GM12878 (cell line): Measurements from ENCODE around the gene DPM1. TPM values are rescaled to one million over a fixed set of nuclear protein-coding genes. Genes with fewer than 3 reads are reported as not detected.

Experiments
- ATAC-seq: fragments of 200-7000 bp; cut with Tn5 transposase; 3 replicates; pipeline ENCODE4 v1.9.1; 2020; ENCODE audit warnings: mild to moderate bottlenecking, moderate library complexity
- BruUV-seq: library from RNA; stranded (reverse); fragments of 400-500 nt; replicated peaks from 2 replicates; lab custom pipeline; 2021; lab: Mats Ljungman, UMichigan
- CTCF ChIA-PET: fragments of 300-600 bp; sonication (Branson Sonifier 250); formaldehyde crosslinking; extraction: SDS; loops from one replicate; lab custom pipeline; 2021; ENCODE audit warnings: inconsistent platforms; lab: Yijun Ruan, JAX
- POLR2A ChIA-PET: fragments of 350-600 bp; formaldehyde crosslinking; extraction: SDS; loops from one replicate; lab custom pipeline; 2021; ENCODE audit warnings: inconsistent platforms; lab: Charles Lee
- RAD21 ChIA-PET: fragments of 300-600 bp; sonication (Branson Sonifier 250); formaldehyde crosslinking; loops from one replicate; lab custom pipeline; 2023; ENCODE audit warnings: antibody characterized with exemption; ENCODE audit not compliant: unreplicated experiment; lab: Charles Lee
- SMC1A ChIA-PET: fragments of 300-600 bp; sonication (Branson Sonifier 250); formaldehyde crosslinking; loops from one replicate; lab custom pipeline; 2023; ENCODE audit not compliant: unreplicated experiment, uncharacterized antibody; lab: Charles Lee
- DNase-seq: peaks from one replicate; pipeline ENCODE4 v3.0.0-alpha.2; 2011; ENCODE audit warnings: low read depth, low spot score
- FAIRE-seq: peaks from 3 replicates; lab custom pipeline; 2011; peaks lifted over from hg19 to GRCh38; lab: Jason Lieb, UNC
- H2AFZ ChIP-seq: 2 replicates; pipeline ENCODE4 v1.6.0; 2011; ENCODE audit warnings: low read depth, low read length, control low read depth; ENCODE audit not compliant: control insufficient read depth
- H3K27ac ChIP-seq: 2 replicates; pipeline ENCODE4 v1.5.1; 2011; ENCODE audit warnings: control low read depth; ENCODE audit not compliant: control insufficient read depth, insufficient read depth
- H3K27me3 ChIP-seq, 2 experiments: replicated peaks in 1 of 2; 2 replicates each; pipeline versions ENCODE4 v1.6.0 to v1.6.1; 2011; ENCODE audit warnings: low read length in 1 of 2; ENCODE audit not compliant: control insufficient read depth in 2 of 2, insufficient read depth in 2 of 2
- H3K36me3 ChIP-seq, 2 experiments: 2 replicates each; pipeline ENCODE4 v1.5.1; 2011; ENCODE audit warnings: low read length in 1 of 2; ENCODE audit not compliant: control insufficient read depth in 2 of 2, insufficient read depth in 2 of 2
- H3K4me1 ChIP-seq: 2 replicates; pipeline ENCODE4 v1.6.1; 2011; ENCODE audit warnings: mild to moderate bottlenecking, low read length, moderate library complexity, mixed read lengths; ENCODE audit not compliant: control insufficient read depth, insufficient read depth
- H3K4me2 ChIP-seq: 2 replicates; pipeline ENCODE4 v1.6.0; 2011; ENCODE audit warnings: control low read depth; ENCODE audit not compliant: control insufficient read depth, insufficient read depth
- H3K4me3 ChIP-seq: fragments of 200-600 bp; sonication (generic); 2 replicates; pipeline ENCODE4 v1.5.1; 2016
- H3K79me2 ChIP-seq: 2 replicates; pipeline ENCODE4 v1.6.0; 2011; ENCODE audit warnings: low read length; ENCODE audit not compliant: control insufficient read depth, insufficient read depth
- H3K9ac ChIP-seq: 2 replicates; pipeline ENCODE4 v1.8.0; 2011; ENCODE audit warnings: low read length, control low read depth, mixed read lengths; ENCODE audit not compliant: control insufficient read depth, insufficient read depth
- H3K9me3 ChIP-seq: replicated peaks from 3 replicates; pipeline ENCODE4 v1.5.1; 2011; ENCODE audit warnings: mild to moderate bottlenecking, low read length; ENCODE audit not compliant: control insufficient read depth, insufficient read depth
- H4K20me1 ChIP-seq: 2 replicates; pipeline ENCODE4 v1.6.0; 2011; ENCODE audit not compliant: control insufficient read depth, insufficient read depth
- CHD1 ChIP-seq: IDR thresholded peaks from 2 replicates; pipeline ENCODE4 v1.6.1; 2012; ENCODE audit warnings: low read depth, low read length, improper control_type of control experiment
- IKZF1 ChIP-seq: fragments of 450-650 bp; conservative IDR thresholded peaks from 2 replicates; pipeline ENCODE4 v1.6.1; 2017; ENCODE audit warnings: antibody characterized with exemption, mild to moderate bottlenecking
- POLR2AphosphoS5 ChIP-seq: IDR thresholded peaks from 2 replicates; pipeline ENCODE4 v1.6.1; 2011; ENCODE audit warnings: mild to moderate bottlenecking, low read length, inconsistent platforms
- POU2F2 ChIP-seq: IDR thresholded peaks from 3 replicates; pipeline ENCODE4 v1.6.1; 2011; ENCODE audit warnings: low read depth, mild to moderate bottlenecking, low read length, borderline replicate concordance
- SIX5 ChIP-seq: IDR thresholded peaks from 2 replicates; pipeline ENCODE4 v1.6.1; 2011; ENCODE audit warnings: mild to moderate bottlenecking, low read depth, low read length, moderate library complexity; ENCODE audit not compliant: severe bottlenecking
- SMAD1 ChIP-seq: fragments of 450-650 bp; IDR thresholded peaks from 2 replicates; pipeline ENCODE4 v1.6.1; 2018; ENCODE audit warnings: mild to moderate bottlenecking, low read depth; ENCODE audit not compliant: partially characterized antibody
- SMAD5 ChIP-seq: IDR thresholded peaks from 2 replicates; pipeline ENCODE4 v1.6.1; 2016; ENCODE audit warnings: antibody characterized with exemption, low read depth
- SP1 ChIP-seq: IDR thresholded peaks from one replicate; pipeline ENCODE4 v1.6.1; 2011; ENCODE audit warnings: low read depth, low read length
- SREBF2 ChIP-seq: IDR thresholded peaks from 2 replicates; pipeline ENCODE4 v1.6.1; 2012; ENCODE audit warnings: mild to moderate bottlenecking, low read length
- TCF7 ChIP-seq: IDR thresholded peaks from 2 replicates; pipeline ENCODE4 v1.6.1; 2014; ENCODE audit warnings: antibody characterized with exemption, borderline replicate concordance
- WRNIP1 ChIP-seq: IDR thresholded peaks from 2 replicates; pipeline ENCODE4 v1.6.1; 2011; ENCODE audit warnings: low read depth, low read length, improper control_type of control experiment, borderline replicate concordance
- YBX1 ChIP-seq: fragments of 450-650 bp; IDR thresholded peaks from 2 replicates; pipeline ENCODE4 v1.6.1; 2016; ENCODE audit warnings: antibody characterized with exemption
- YY1 ChIP-seq: IDR thresholded peaks from 2 replicates; pipeline ENCODE4 v1.6.1; 2011; ENCODE audit warnings: low read depth, mild to moderate bottlenecking, low read length
- WGBS: methylation state at CpG from one replicate; pipeline ENCODE4 v1.1.6; 2016; ENCODE audit warnings: low lambda C conversion rate; ENCODE audit not compliant: insufficient replicate concordance, insufficient coverage; ENCODE audit errors: missing lambda C conversion rate; 5-methylcytosine and 5-hydroxymethylcytosine counted together
- in situ Hi-C: fragments of 300-500 bp; cut with MboI; formaldehyde crosslinking; loops from 9 replicates; pipeline ENCODE4 v1.14.3; 2018; ENCODE audit warnings: mixed read lengths
- intact Hi-C: fragments of 100-400 bp; cut with micrococcal nuclease; formaldehyde crosslinking; loops from one replicate; pipeline ENCODE4 v1.14.2; 2022; ENCODE audit not compliant: unreplicated experiment
- polyA plus RNA-seq, 11 experiments: library from polyadenylated mRNA; depleted of rRNA in 4 of 11; unstranded in 6 of 11; stranded (reverse) in 5 of 11; fragments of >200 nt; fragmentation: Nextera tagmentation in 4 of 11; fragmentation: Illumina TruSeq in 1 of 11; extraction: Ambion mirVana in 4 of 11; extraction: Trizol in 1 of 11; gene quantifications; 1 replicate in 1 of 11; 2 replicates in 10 of 11; pipeline versions ENCODE4 v1.2.1 to v1.2.3, GENCODE V29; 2011 to 2016; ENCODE audit warnings: inconsistent platforms in 2 of 11, missing spikeins in 2 of 11, low read depth in 1 of 11
- total RNA-seq, 4 experiments: library from RNA; depleted of rRNA in 3 of 4; stranded (reverse); fragments of >200 nt in 3 of 4; fragmentation: Illumina TruSeq in 1 of 4; extraction: Trizol in 1 of 4; gene quantifications; 2 replicates each; pipeline versions ENCODE4 v1.2.1 to v1.2.3, GENCODE V29; 2013 to 2021
- TF ChIP-seq, protein P1 (sequence below): IDR thresholded peaks from 2 replicates; pipeline ENCODE4 v1.6.1; 2011; ENCODE audit warnings: mild to moderate bottlenecking, low read depth, low read length, moderate library complexity; ENCODE audit not compliant: insufficient replicate concordance
- TF ChIP-seq, protein P2 (sequence below), 3 experiments: IDR thresholded peaks in 2 of 3; conservative IDR thresholded peaks in 1 of 3; 2 replicates each; pipeline ENCODE4 v1.5.1; 2011; ENCODE audit warnings: low read depth in 3 of 3, low read length in 3 of 3, mild to moderate bottlenecking in 3 of 3, control low read depth in 2 of 3, moderate library complexity in 2 of 3, inconsistent platforms in 1 of 3, mixed read lengths in 1 of 3; ENCODE audit not compliant: control insufficient read depth in 2 of 3, insufficient read depth in 1 of 3; ENCODE audit errors: extremely low read depth in 1 of 3
- TF ChIP-seq, protein P3 (sequence below): fragments of 450-650 bp; IDR thresholded peaks from 2 replicates; pipeline ENCODE4 v1.6.1; 2017; ENCODE audit warnings: low read depth, mild to moderate bottlenecking, moderate library complexity
- TF ChIP-seq, protein P4 (sequence below): IDR thresholded peaks from 2 replicates; pipeline ENCODE4 v1.6.1; 2012; ENCODE audit warnings: low read depth, low read length, improper control_type of control experiment

DPM1 gene
- total and polyA plus RNA-seq, 10 of the 15 experiments (the other 5 are each of a cell fraction or from before 2014, with no cell fraction given) = 53.3 to 167 (median 108) TPM

DNA sequence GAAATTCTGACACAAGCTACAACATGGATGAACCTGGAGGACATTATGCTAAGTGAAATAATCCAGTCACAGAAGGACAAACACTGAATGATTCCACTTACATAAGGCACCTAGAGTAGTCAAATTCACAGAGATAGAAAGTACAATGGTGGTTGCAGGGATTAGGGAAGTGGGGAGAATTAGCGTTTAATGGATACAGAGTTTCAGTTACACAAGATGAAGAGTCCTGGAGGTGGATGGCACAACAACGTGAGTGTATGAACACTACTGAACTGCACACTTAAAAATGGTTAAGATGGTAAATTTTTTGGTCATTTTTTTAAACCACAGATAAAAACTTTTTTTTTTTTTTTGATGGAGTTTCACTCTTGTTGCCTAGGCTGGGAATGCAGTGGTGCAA, 25.0 kb upstream of the DPM1 start (continued):
- no peak for TF ChIP-seq YBX1
- no peak for TF ChIP-seq POLR2AphosphoS5
- no peak for TF ChIP-seq WRNIP1
- TF ChIP-seq CHD1 = no peak

DNA sequence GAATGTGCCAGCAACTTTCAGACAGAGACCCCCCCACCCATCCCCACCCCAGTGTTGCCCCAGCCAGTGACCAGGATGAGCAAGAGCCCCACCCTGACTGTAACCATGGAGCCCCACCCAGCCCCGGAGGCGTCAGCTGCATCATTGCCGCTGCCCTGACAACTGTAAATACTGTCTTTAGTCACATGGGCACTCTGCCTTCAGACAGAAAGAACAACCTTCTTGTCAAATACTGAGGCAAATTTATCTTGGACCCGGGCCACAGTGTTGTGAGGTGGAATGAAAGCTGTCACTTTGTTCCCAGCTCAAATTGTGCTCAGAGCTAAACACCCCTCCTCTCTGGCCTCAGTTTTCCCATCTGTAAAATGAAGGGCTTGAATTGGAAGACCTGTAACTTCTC, 24.0 kb upstream of the DPM1 start:
- ChIA-PET CTCF (interaction anchor here (0.6 to 14.7 kb wide), 18 partner anchors 11 to 632 kb away, joined by 3 to 177 read pairs (median 5); partner anchors contain the start of genes ADNP, BCAS4, DPM1 and MOCS3), SMC1A (interaction anchor here (0.6 to 1.9 kb wide), 6 partner anchors 10 to 192 kb away, joined by 3 to 12 read pairs (median 4); partner anchors contain the start of genes BCAS4, DPM1 and MOCS3), POLR2A (no interaction called here), RAD21 (interaction anchor here (0.7 to 4.4 kb wide), 3 partner anchors 189 to 193 kb away, joined by 3 to 28 read pairs (median 3); partner anchors contain the start of gene BCAS4)
- ATAC-seq (0 out of 3 replicates have a peak, but pooled peaks have one; percentile 34), FAIRE-seq (no peak), DNase-seq (no peak)
- Histone ChIP-seq H4K20me1 (no peaks in the 10 kb centered on the region), H3K9ac (no peak overlapping the region), H3K79me2 (no peaks in the 10 kb centered on the region), H3K4me3 (no peak overlapping the region), H3K27me3 (no peaks in the 10 kb centered on the region; a peak in 1 of 4 replicates), H3K36me3 (no peaks in the 10 kb centered on the region), H3K9me3 (no peaks in the 10 kb centered on the region), H3K4me2 (no peak overlapping the region), H3K27ac (no peak overlapping the region), H3K4me1 (no peaks in the 10 kb centered on the region), H2AFZ (no peak overlapping the region)
- WGBS = 2% methylated on average over 4 of the region's 4 CpGs
- no TSS peak for BruUV-seq
- in situ Hi-C loops (loop anchor here (10.0 kb wide), 1 partner anchor 642 kb away; no protein-coding TSS in a partner anchor), intact Hi-C loops (loop anchor here (5.0 to 10.0 kb wide), 3 partner anchors 190 to 640 kb away; no protein-coding TSS in a partner anchor)
- TF ChIP-seq, protein P1, sequence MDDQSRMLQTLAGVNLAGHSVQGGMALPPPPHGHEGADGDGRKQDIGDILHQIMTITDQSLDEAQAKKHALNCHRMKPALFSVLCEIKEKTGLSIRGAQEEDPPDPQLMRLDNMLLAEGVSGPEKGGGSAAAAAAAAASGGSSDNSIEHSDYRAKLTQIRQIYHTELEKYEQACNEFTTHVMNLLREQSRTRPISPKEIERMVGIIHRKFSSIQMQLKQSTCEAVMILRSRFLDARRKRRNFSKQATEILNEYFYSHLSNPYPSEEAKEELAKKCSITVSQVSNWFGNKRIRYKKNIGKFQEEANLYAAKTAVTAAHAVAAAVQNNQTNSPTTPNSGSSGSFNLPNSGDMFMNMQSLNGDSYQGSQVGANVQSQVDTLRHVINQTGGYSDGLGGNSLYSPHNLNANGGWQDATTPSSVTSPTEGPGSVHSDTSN = no peak
- TF ChIP-seq WRNIP1 (no peak), SIX5 (no peak), YY1 (no peak), SREBF2 (no peak), POLR2AphosphoS5 (no peak), CHD1 (no peak), SMAD5 (no peak), SP1 (no peak), TCF7 (no peak), POU2F2 (no peak), IKZF1 (no peak), SMAD1 (no peak)
- TF ChIP-seq, protein P2, sequence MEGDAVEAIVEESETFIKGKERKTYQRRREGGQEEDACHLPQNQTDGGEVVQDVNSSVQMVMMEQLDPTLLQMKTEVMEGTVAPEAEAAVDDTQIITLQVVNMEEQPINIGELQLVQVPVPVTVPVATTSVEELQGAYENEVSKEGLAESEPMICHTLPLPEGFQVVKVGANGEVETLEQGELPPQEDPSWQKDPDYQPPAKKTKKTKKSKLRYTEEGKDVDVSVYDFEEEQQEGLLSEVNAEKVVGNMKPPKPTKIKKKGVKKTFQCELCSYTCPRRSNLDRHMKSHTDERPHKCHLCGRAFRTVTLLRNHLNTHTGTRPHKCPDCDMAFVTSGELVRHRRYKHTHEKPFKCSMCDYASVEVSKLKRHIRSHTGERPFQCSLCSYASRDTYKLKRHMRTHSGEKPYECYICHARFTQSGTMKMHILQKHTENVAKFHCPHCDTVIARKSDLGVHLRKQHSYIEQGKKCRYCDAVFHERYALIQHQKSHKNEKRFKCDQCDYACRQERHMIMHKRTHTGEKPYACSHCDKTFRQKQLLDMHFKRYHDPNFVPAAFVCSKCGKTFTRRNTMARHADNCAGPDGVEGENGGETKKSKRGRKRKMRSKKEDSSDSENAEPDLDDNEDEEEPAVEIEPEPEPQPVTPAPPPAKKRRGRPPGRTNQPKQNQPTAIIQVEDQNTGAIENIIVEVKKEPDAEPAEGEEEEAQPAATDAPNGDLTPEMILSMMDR (IDR thresholded peaks at IDR 0.05 in 2 of 3, conservative IDR thresholded peaks at IDR 0.05 in 1 of 3; ENCODE audit: control insufficient read depth in 2 of 3, extremely low read depth in 1 of 3, insufficient read depth in 1 of 3, low read depth in 3 of 3, low read length in 3 of 3) = no peak
- TF ChIP-seq, protein P3, sequence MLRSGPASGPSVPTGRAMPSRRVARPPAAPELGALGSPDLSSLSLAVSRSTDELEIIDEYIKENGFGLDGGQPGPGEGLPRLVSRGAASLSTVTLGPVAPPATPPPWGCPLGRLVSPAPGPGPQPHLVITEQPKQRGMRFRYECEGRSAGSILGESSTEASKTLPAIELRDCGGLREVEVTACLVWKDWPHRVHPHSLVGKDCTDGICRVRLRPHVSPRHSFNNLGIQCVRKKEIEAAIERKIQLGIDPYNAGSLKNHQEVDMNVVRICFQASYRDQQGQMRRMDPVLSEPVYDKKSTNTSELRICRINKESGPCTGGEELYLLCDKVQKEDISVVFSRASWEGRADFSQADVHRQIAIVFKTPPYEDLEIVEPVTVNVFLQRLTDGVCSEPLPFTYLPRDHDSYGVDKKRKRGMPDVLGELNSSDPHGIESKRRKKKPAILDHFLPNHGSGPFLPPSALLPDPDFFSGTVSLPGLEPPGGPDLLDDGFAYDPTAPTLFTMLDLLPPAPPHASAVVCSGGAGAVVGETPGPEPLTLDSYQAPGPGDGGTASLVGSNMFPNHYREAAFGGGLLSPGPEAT = no peak
- TF ChIP-seq, protein P4, sequence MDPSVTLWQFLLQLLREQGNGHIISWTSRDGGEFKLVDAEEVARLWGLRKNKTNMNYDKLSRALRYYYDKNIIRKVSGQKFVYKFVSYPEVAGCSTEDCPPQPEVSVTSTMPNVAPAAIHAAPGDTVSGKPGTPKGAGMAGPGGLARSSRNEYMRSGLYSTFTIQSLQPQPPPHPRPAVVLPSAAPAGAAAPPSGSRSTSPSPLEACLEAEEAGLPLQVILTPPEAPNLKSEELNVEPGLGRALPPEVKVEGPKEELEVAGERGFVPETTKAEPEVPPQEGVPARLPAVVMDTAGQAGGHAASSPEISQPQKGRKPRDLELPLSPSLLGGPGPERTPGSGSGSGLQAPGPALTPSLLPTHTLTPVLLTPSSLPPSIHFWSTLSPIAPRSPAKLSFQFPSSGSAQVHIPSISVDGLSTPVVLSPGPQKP = no peak
